ENCODE measurements around the gene GLTP. TPM values are rescaled to one million over a fixed set of nuclear protein-coding genes. Genes with fewer than 3 reads are reported as not detected.

The GLTP gene
- total RNA-seq, 2 donors from 2014 or later, result 15.2 to 20.9 TPM

DNA sequence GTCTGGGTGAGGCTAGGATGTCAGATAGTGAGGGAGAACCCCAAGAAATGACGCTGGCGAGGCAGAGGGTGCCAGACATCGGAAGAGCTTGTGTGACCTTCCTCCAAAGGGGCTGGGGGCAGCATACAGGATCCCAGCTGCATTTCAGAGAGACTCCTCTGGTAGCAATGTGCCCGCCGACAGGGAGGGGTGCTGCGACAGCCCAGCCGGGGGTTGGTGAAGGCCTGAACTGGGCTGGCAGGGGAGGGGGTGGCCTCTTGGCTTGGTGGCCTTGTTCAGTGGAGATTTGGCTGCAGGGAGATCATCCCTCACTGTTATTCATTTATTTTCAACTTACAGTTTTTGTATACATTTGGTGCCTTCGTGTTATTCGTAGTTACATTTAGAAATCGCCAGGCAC lies 25.0 kb upstream of the GLTP start:
- peaks cover 70% of the 10 kb centered on the region for H3K36me3 Mint-ChIP-seq (ENCODE audit: low read depth)
- no peak overlapping the region for H3K27ac Mint-ChIP-seq
- TF ChIP-seq, protein P1, sequence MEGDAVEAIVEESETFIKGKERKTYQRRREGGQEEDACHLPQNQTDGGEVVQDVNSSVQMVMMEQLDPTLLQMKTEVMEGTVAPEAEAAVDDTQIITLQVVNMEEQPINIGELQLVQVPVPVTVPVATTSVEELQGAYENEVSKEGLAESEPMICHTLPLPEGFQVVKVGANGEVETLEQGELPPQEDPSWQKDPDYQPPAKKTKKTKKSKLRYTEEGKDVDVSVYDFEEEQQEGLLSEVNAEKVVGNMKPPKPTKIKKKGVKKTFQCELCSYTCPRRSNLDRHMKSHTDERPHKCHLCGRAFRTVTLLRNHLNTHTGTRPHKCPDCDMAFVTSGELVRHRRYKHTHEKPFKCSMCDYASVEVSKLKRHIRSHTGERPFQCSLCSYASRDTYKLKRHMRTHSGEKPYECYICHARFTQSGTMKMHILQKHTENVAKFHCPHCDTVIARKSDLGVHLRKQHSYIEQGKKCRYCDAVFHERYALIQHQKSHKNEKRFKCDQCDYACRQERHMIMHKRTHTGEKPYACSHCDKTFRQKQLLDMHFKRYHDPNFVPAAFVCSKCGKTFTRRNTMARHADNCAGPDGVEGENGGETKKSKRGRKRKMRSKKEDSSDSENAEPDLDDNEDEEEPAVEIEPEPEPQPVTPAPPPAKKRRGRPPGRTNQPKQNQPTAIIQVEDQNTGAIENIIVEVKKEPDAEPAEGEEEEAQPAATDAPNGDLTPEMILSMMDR (conservative IDR thresholded peaks at IDR 0.05), result no peak
- H3K9me3 Mint-ChIP-seq, result no peaks in the 10 kb centered on the region
- H3K4me1 ChIP-seq (ENCODE audit: control insufficient read depth, insufficient read depth, low read length), result no peaks in the 10 kb centered on the region
- H3K4me3 Mint-ChIP-seq, result no peak overlapping the region
- no peaks in the 10 kb centered on the region for H3K27me3 ChIP-seq (ENCODE audit: control insufficient read depth, insufficient read depth, low read length, poor library complexity, severe bottlenecking)
- H3K4me3 ChIP-seq (ENCODE audit: low read length), result no peak overlapping the region
- peaks cover 13% of the 10 kb centered on the region for H3K27me3 Mint-ChIP-seq (ENCODE audit: insufficient read depth)
- no peak overlapping the region for H3K9ac ChIP-seq (ENCODE audit: extremely low read depth, low read length, poor library complexity, severe bottlenecking)
- peaks cover 10% of the 10 kb centered on the region for H3K4me1 Mint-ChIP-seq
- DNase-seq, result no peak
- no peaks in the 10 kb centered on the region for H3K9me3 ChIP-seq (ENCODE audit: control insufficient read depth, low read length)
- peaks cover 62% of the 10 kb centered on the region for H3K36me3 ChIP-seq (ENCODE audit: control insufficient read depth, insufficient read depth, low read length)
- H3K27ac ChIP-seq (ENCODE audit: low read depth, low read length), result no peak overlapping the region
- 93 to 94% methylated on average over 6 to 10 of the region's 10 CpGs for WGBS, 2 experiments (ENCODE audit: insufficient coverage in 1 of 2, insufficient read length in 1 of 2)

GRCh38 chr12:109902891-109903418 lies 22.6 kb upstream of the GLTP start:
- no peaks in the 10 kb centered on the region for H3K27me3 ChIP-seq (ENCODE audit: control insufficient read depth, insufficient read depth, low read length, poor library complexity, severe bottlenecking)
- WGBS, 2 experiments (ENCODE audit: insufficient coverage in 1 of 2, insufficient read length in 1 of 2), result 85 to 93% methylated on average over 15 of the region's 15 CpGs

DNA sequence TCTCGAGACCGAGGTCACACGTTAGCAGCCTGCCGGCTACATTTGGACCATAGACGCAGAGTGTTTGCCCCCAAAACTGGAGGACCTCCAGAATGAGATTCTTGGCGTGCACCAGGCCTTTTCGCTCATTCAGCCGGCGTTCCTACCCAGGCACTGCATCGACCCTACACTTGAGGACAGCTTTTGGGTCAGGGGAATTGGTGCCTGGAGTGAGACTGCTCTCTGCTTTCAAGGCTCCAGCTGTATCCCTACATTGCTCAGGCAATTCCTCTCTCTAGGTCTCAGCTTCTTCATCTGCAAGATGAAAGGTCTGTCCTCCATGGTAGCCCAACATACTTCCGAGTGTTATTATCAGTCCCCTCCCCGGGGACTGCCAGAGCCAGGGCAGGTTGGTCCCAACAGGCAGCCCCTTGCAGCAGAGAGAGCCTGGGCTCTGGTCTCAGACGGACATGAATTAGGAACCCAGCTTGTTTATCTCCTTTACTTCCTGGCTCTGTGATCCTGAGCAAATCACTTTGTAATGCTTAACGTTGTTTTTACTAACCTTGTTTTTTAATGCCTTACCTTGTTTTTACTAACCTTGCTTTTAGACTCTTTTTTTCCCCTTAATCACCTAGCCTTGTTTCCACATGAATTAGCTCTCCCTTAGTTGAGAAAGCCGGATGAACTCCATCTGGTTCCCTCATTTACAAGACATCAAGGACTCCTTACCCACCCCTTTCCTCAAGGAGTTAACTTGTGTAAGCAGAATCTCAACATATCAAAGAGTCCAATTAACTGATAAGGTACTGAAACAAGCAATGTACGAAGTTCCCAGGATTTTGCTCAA lies 20.6 kb upstream of the GLTP start:
- Histone ChIP-seq H3K4me3 (ENCODE audit: low read length) (peak overlapping the region; percentile 95), H3K9ac (ENCODE audit: extremely low read depth, low read length, poor library complexity, severe bottlenecking) (peak overlapping the region; percentile 67), H3K36me3 (ENCODE audit: control insufficient read depth, insufficient read depth, low read length) (peaks cover 22% of the 10 kb centered on the region), H3K4me1 (ENCODE audit: control insufficient read depth, insufficient read depth, low read length) (no peaks in the 10 kb centered on the region), H3K27ac (ENCODE audit: low read depth, low read length) (no peak overlapping the region), H3K27me3 (ENCODE audit: control insufficient read depth, insufficient read depth, low read length, poor library complexity, severe bottlenecking) (no peaks in the 10 kb centered on the region), H3K9me3 (ENCODE audit: control insufficient read depth, low read length) (no peaks in the 10 kb centered on the region)
- peak; percentile 85 for DNase-seq
- Mint-ChIP-seq H3K27me3 (ENCODE audit: insufficient read depth) (peaks cover 27% of the 10 kb centered on the region), H3K4me3 (peak overlapping the region; percentile 92), H3K9me3 (no peaks in the 10 kb centered on the region), H3K36me3 (ENCODE audit: low read depth) (peaks cover 29% of the 10 kb centered on the region), H3K27ac (peak overlapping the region; percentile 94), H3K4me1 (peaks cover 14% of the 10 kb centered on the region)
- WGBS, 2 experiments (ENCODE audit: insufficient coverage in 1 of 2, insufficient read length in 1 of 2), result 2 to 6% methylated on average over 8 to 16 of the region's 16 CpGs
- TF ChIP-seq, protein P1 (conservative IDR thresholded peaks at IDR 0.05), result no peak

More at GRCh38 chr12:109902891-109903418, 22.6 kb upstream of the GLTP start:
- DNase-seq, result peak; percentile 69
- Histone ChIP-seq H3K36me3 (ENCODE audit: control insufficient read depth, insufficient read depth, low read length) (peaks cover 41% of the 10 kb centered on the region), H3K9me3 (ENCODE audit: control insufficient read depth, low read length) (no peaks in the 10 kb centered on the region), H3K4me1 (ENCODE audit: control insufficient read depth, insufficient read depth, low read length) (no peaks in the 10 kb centered on the region), H3K4me3 (ENCODE audit: low read length) (no peak overlapping the region), H3K9ac (ENCODE audit: extremely low read depth, low read length, poor library complexity, severe bottlenecking) (no peak overlapping the region), H3K27ac (ENCODE audit: low read depth, low read length) (no peak overlapping the region)
- H3K9me3 Mint-ChIP-seq, result no peaks in the 10 kb centered on the region
- H3K27ac Mint-ChIP-seq, result no peak overlapping the region
- no peak overlapping the region for H3K4me3 Mint-ChIP-seq
- TF ChIP-seq, protein P1 (conservative IDR thresholded peaks at IDR 0.05), result no peak
- peaks cover 14% of the 10 kb centered on the region for H3K4me1 Mint-ChIP-seq
- peaks cover 48% of the 10 kb centered on the region for H3K36me3 Mint-ChIP-seq (ENCODE audit: low read depth)
- peaks cover 18% of the 10 kb centered on the region for H3K27me3 Mint-ChIP-seq (ENCODE audit: insufficient read depth)
